Ectodermal cell (in vitro differentiated cells): ENCODE measurements around the gene C10orf67.

Experiments
- H3K27ac ChIP-seq: 2 replicates; pipeline ENCODE4 v1.7.0; 2013; ENCODE audit warnings: mild to moderate bottlenecking, low read depth, low read length; ENCODE audit not compliant: insufficient read depth, poor library complexity, severe bottlenecking
- H3K27me3 ChIP-seq: 2 replicates; pipeline ENCODE4 v1.7.0; 2013; ENCODE audit warnings: mild to moderate bottlenecking, low read length; ENCODE audit not compliant: insufficient read depth, control insufficient read depth, poor library complexity, severe bottlenecking
- H3K36me3 ChIP-seq: one replicate; pipeline ENCODE4 v1.7.0; 2013; ENCODE audit warnings: low read length; ENCODE audit not compliant: control insufficient read depth, insufficient read depth
- H3K4me1 ChIP-seq: one replicate; pipeline ENCODE4 v1.7.0; 2013; ENCODE audit warnings: low read length; ENCODE audit not compliant: control insufficient read depth, insufficient read depth
- H3K4me3 ChIP-seq: 2 replicates; pipeline ENCODE4 v1.7.0; 2013; ENCODE audit warnings: low read depth, low read length, control low read depth; ENCODE audit not compliant: insufficient read depth
- H3K9me3 ChIP-seq: 2 replicates; pipeline ENCODE4 v1.7.0; 2013; ENCODE audit warnings: mild to moderate bottlenecking, low read length, moderate library complexity; ENCODE audit not compliant: control insufficient read depth
- WGBS, 2 experiments: methylation state at CpG; one replicate each; pipeline ENCODE4 v1.1.7; 2013; ENCODE audit warnings: missing lambda C conversion rate in 2 of 2; 5-methylcytosine and 5-hydroxymethylcytosine counted together

C10orf67 gene

GRCh38 chr10:23326544-23327307 is 17.9 kb downstream of the C10orf67 start:
- H3K27me3 ChIP-seq, result no peaks in the 10 kb centered on the region
- 96 to 100% methylated on average over 3 to 4 of the region's 5 CpGs for WGBS, 2 experiments
- H3K4me1 ChIP-seq, result no peaks in the 10 kb centered on the region
- no peak overlapping the region for H3K4me3 ChIP-seq
- no peaks in the 10 kb centered on the region for H3K9me3 ChIP-seq
- H3K27ac ChIP-seq, result no peak overlapping the region
- H3K36me3 ChIP-seq, result no peaks in the 10 kb centered on the region

GRCh38 chr10:23325132-23325531 is 19.5 kb downstream of the C10orf67 start:
- Histone ChIP-seq H3K4me3 (no peak overlapping the region), H3K36me3 (no peaks in the 10 kb centered on the region), H3K27ac (no peak overlapping the region), H3K4me1 (no peaks in the 10 kb centered on the region), H3K27me3 (no peaks in the 10 kb centered on the region), H3K9me3 (no peaks in the 10 kb centered on the region)
- 91 to 94% methylated on average over 1 of the region's 1 CpG for WGBS, 2 experiments

- no peaks in the 10 kb centered on the region for H3K4me1 ChIP-seq
- 96 to 98% methylated on average over 1 of the region's 1 CpG for whole genome bisulfite sequencing, 2 experiments
- no peak overlapping the region for H3K4me3 ChIP-seq
- no peaks in the 10 kb centered on the region for H3K27me3 ChIP-seq
- H3K9me3 ChIP-seq, result no peaks in the 10 kb centered on the region
- no peak overlapping the region for H3K27ac ChIP-seq
- H3K36me3 ChIP-seq, result no peaks in the 10 kb centered on the region
Observed at GRCh38 chr10:23324351-23324750, 20.2 kb downstream of the C10orf67 start.

- 81 to 90% methylated on average over 1 of the region's 1 CpG for WGBS, 2 experiments
- no peak overlapping the region for H3K4me3 ChIP-seq
- no peak overlapping the region for H3K27ac ChIP-seq
- no peaks in the 10 kb centered on the region for H3K36me3 ChIP-seq
- no peaks in the 10 kb centered on the region for H3K9me3 ChIP-seq
- H3K27me3 ChIP-seq, result no peaks in the 10 kb centered on the region
- H3K4me1 ChIP-seq, result no peaks in the 10 kb centered on the region
Observed at GRCh38 chr10:23322082-23322481, 22.5 kb downstream of the C10orf67 start.

GRCh38 chr10:23319835-23320234 is 24.8 kb downstream of the C10orf67 start:
- 93 to 98% methylated on average over 3 to 4 of the region's 4 CpGs for WGBS, 2 experiments
- no peak overlapping the region for H3K27ac ChIP-seq
- H3K9me3 ChIP-seq, result no peaks in the 10 kb centered on the region
- no peak overlapping the region for H3K4me3 ChIP-seq
- H3K36me3 ChIP-seq, result no peaks in the 10 kb centered on the region
- no peaks in the 10 kb centered on the region for H3K4me1 ChIP-seq
- H3K27me3 ChIP-seq, result no peaks in the 10 kb centered on the region

GRCh38 chr10:23318359-23318758 is 26.2 kb downstream of the C10orf67 start:
- Histone ChIP-seq H3K36me3 (no peaks in the 10 kb centered on the region), H3K27me3 (no peaks in the 10 kb centered on the region), H3K9me3 (no peaks in the 10 kb centered on the region), H3K4me1 (no peaks in the 10 kb centered on the region), H3K4me3 (no peak overlapping the region), H3K27ac (no peak overlapping the region)
- WGBS, 2 experiments, result 92% methylated on average over 3 of the region's 3 CpGs

- Histone ChIP-seq H3K36me3 (no peaks in the 10 kb centered on the region), H3K27ac (no peak overlapping the region), H3K4me1 (no peaks in the 10 kb centered on the region), H3K4me3 (no peak overlapping the region), H3K27me3 (no peaks in the 10 kb centered on the region), H3K9me3 (no peaks in the 10 kb centered on the region)
- 97 to 99% methylated on average over 3 of the region's 3 CpGs for WGBS, 2 experiments
Observed at GRCh38 chr10:23317416-23317815, 27.2 kb downstream of the C10orf67 start.

GRCh38 chr10:23316406-23316805 is 28.2 kb downstream of the C10orf67 start:
- Histone ChIP-seq H3K9me3 (no peaks in the 10 kb centered on the region), H3K36me3 (no peaks in the 10 kb centered on the region), H3K4me1 (no peaks in the 10 kb centered on the region), H3K27me3 (no peaks in the 10 kb centered on the region), H3K27ac (no peak overlapping the region), H3K4me3 (no peak overlapping the region)
- 90 to 92% methylated on average over 6 of the region's 6 CpGs for WGBS, 2 experiments

GRCh38 chr10:23315966-23316365 is 28.6 kb downstream of the C10orf67 start:
- 95 to 100% methylated on average over 3 of the region's 3 CpGs for WGBS, 2 experiments
- Histone ChIP-seq H3K4me3 (no peak overlapping the region), H3K27ac (no peak overlapping the region), H3K4me1 (no peaks in the 10 kb centered on the region), H3K9me3 (no peaks in the 10 kb centered on the region), H3K36me3 (no peaks in the 10 kb centered on the region), H3K27me3 (no peaks in the 10 kb centered on the region)

GRCh38 chr10:23314835-23315239 is 29.8 kb downstream of the C10orf67 start:
- Histone ChIP-seq H3K4me1 (no peaks in the 10 kb centered on the region), H3K27me3 (no peaks in the 10 kb centered on the region), H3K27ac (no peak overlapping the region), H3K9me3 (no peaks in the 10 kb centered on the region), H3K4me3 (no peak overlapping the region), H3K36me3 (no peaks in the 10 kb centered on the region)
- 21 to 25% methylated on average over 3 of the region's 3 CpGs for whole genome bisulfite sequencing, 2 experiments
